NCI-H510A treated with DMSO at 0.1 percent for 48 hours (cell line): ENCODE data around the gene SMPD4.
A peak's percentile ranks its signal among the peaks of the same experiment; 100 is the strongest.
"Not testable (repeated sequence)": the region's sequence is repeated elsewhere in the genome, so short reads cannot be mapped to it uniquely, and the experiment has no call there.

Experiments used
- DNase-seq: peaks from one replicate; lab custom pipeline; 2025; lab: John Stamatoyannopoulos, UW

Gene SMPD4

GRCh38 chr2:130187859-130188792 is 6.7 kb upstream of the SMPD4 start:
- not testable (repeated sequence) for DNase-seq

- no peak for DNase-seq
Measured at GRCh38 chr2:130187268-130187667, 5.9 kb upstream of the SMPD4 start.

GRCh38 chr2:130186391-130186790 is 5.0 kb upstream of the SMPD4 start:
- no peak for DNase-seq

GRCh38 chr2:130185896-130186295 is 4.5 kb upstream of the SMPD4 start:
- no peak for DNase-seq

GRCh38 chr2:130185436-130185835 is 4.0 kb upstream of the SMPD4 start:
- DNase-seq, result no peak

GRCh38 chr2:130183512-130184373 is 2.3 kb upstream of the SMPD4 start:
- no peak for DNase-seq

GRCh38 chr2:130182826-130183511 is 1.6 kb upstream of the SMPD4 start:
- DNase-seq, result peak; percentile 0

- DNase-seq, result peak; percentile 88
Measured at GRCh38 chr2:130181880-130182682, 679 bp upstream of the SMPD4 start, which contains the start of gene MZT2B. Gene MZT2B, plus strand, starts transcription at chr2:130182262. Its CDS starts 21 bp downstream, at chr2:130182283.

GRCh38 chr2:130180404-130181324 is 738 bp downstream of the SMPD4 start:
- not testable (repeated sequence) for DNase-seq

- DNase-seq, result not testable (repeated sequence)
Measured at GRCh38 chr2:130174866-130175265, 6.5 kb downstream of the SMPD4 start.

- no peak for DNase-seq
Measured at GRCh38 chr2:130169896-130170295, 11.5 kb downstream of the SMPD4 start.

GRCh38 chr2:130169163-130169562 is 12.2 kb downstream of the SMPD4 start:
- DNase-seq, result not testable (repeated sequence)

GRCh38 chr2:130166611-130167010 is 14.8 kb downstream of the SMPD4 start:
- DNase-seq, result not testable (repeated sequence)

GRCh38 chr2:130165293-130166016 is 15.9 kb downstream of the SMPD4 start:
- DNase-seq, result no peak

GRCh38 chr2:130162968-130163367 is 18.4 kb downstream of the SMPD4 start:
- DNase-seq, result no peak

GRCh38 chr2:130162486-130162885 is 18.9 kb downstream of the SMPD4 start:
- DNase-seq, result not testable (repeated sequence)

GRCh38 chr2:130160838-130161705 is 20.3 kb downstream of the SMPD4 start:
- DNase-seq, result not testable (repeated sequence)

- no peak for DNase-seq
Measured at GRCh38 chr2:130160131-130160530, 21.3 kb downstream of the SMPD4 start.
